PFSK-1 (cell line): ENCODE measurements around the gene XIST. TPM values are rescaled to one million over a fixed set of nuclear protein-coding genes. Genes with fewer than 3 reads are reported as not detected.

Experiments
- FOXP2 ChIP-seq: optimal IDR thresholded peaks from 2 replicates; pipeline ENCODE3; 2011; ENCODE audit warnings: borderline replicate concordance, control low read depth, inconsistent platforms; ENCODE audit not compliant: insufficient read depth; ENCODE audit errors: extremely low read length, extremely low read depth
- POLR2AphosphoS5 ChIP-seq: IDR thresholded peaks from 2 replicates; pipeline ENCODE4 v1.6.1; 2012; ENCODE audit warnings: low read depth, mild to moderate bottlenecking, control low read depth, low read length, moderate library complexity
- SIN3A ChIP-seq: IDR thresholded peaks from 2 replicates; pipeline ENCODE4 v1.6.1; 2012; ENCODE audit warnings: mild to moderate bottlenecking, low read length, moderate library complexity, borderline replicate concordance; ENCODE audit not compliant: insufficient read depth
- TAF1 ChIP-seq: IDR thresholded peaks from 2 replicates; pipeline ENCODE4 v1.6.1; 2012; ENCODE audit warnings: low read length, control low read depth, borderline replicate concordance; ENCODE audit not compliant: insufficient read depth
- polyA plus RNA-seq: library from polyadenylated mRNA; unstranded; fragments of >200 nt; gene quantifications from one replicate; pipeline ENCODE4 v1.2.1, GENCODE V29; 2012; ENCODE audit warnings: low read depth, missing spikeins; ENCODE audit not compliant: insufficient read length
- TF ChIP-seq, protein P1 (sequence below), 2 experiments: IDR thresholded peaks; 2 replicates each; pipeline versions ENCODE4 v1.6.1 to v1.8.0; 2011 to 2012; ENCODE audit warnings: low read depth in 2 of 2, low read length in 2 of 2, control low read depth in 1 of 2, inconsistent platforms in 1 of 2, mild to moderate bottlenecking in 1 of 2, moderate library complexity in 1 of 2; ENCODE audit not compliant: insufficient read depth in 1 of 2

The XIST gene
- polyA plus RNA-seq: not detected

DNA sequence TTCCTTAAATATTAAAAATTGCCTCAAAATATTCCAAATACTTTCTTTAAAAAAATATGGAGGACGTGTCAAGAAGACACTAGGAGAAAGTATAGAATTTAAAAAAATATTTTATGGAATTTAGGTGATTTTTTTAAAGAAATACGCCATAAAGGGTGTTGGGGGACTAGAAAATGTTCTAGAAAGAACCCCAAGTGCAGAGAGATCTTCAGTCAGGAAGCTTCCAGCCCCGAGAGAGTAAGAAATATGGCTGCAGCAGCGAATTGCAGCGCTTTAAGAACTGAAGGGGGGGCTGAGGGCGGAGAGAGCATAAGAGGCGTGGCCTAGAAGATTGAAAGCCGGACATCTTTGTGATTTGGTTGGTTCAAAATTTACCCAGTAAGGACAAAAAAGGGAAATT is at the start of gene XIST:
XIST (minus strand) TSS at position 248 of the 400 bp plus-strand sequence.
- TF ChIP-seq FOXP2 (no peak), SIN3A (no peak), POLR2AphosphoS5 (no peak)
- TF ChIP-seq, protein P1, sequence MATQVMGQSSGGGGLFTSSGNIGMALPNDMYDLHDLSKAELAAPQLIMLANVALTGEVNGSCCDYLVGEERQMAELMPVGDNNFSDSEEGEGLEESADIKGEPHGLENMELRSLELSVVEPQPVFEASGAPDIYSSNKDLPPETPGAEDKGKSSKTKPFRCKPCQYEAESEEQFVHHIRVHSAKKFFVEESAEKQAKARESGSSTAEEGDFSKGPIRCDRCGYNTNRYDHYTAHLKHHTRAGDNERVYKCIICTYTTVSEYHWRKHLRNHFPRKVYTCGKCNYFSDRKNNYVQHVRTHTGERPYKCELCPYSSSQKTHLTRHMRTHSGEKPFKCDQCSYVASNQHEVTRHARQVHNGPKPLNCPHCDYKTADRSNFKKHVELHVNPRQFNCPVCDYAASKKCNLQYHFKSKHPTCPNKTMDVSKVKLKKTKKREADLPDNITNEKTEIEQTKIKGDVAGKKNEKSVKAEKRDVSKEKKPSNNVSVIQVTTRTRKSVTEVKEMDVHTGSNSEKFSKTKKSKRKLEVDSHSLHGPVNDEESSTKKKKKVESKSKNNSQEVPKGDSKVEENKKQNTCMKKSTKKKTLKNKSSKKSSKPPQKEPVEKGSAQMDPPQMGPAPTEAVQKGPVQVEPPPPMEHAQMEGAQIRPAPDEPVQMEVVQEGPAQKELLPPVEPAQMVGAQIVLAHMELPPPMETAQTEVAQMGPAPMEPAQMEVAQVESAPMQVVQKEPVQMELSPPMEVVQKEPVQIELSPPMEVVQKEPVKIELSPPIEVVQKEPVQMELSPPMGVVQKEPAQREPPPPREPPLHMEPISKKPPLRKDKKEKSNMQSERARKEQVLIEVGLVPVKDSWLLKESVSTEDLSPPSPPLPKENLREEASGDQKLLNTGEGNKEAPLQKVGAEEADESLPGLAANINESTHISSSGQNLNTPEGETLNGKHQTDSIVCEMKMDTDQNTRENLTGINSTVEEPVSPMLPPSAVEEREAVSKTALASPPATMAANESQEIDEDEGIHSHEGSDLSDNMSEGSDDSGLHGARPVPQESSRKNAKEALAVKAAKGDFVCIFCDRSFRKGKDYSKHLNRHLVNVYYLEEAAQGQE (IDR thresholded peaks at IDR 0.05; ENCODE audit: insufficient read depth in 1 of 2, low read depth in 2 of 2, low read length in 2 of 2): no peak

DNA sequence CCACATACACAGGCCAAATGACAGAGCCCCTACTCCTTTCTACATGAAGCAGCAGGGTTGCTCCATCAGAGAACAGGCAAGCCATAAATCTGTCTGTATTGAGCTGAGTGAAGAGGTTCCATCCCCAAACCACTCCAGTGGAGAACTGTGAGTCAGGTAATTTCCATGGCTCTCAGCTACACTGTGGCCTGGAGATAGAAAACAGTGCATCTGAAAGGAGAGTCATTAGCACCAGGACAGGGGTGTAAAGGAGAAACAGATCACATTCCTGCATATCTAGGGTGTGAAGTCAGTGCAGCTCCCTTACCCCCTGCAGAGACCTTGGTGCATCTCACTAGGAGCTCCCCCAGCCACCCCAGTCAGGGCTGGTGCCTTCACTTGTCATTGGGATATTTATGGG is 25.2 kb upstream of the XIST start:
- TF ChIP-seq TAF1 (no peak), FOXP2 (no peak), SIN3A (no peak), POLR2AphosphoS5 (no peak)
- TF ChIP-seq, protein P1 (IDR thresholded peaks at IDR 0.05; ENCODE audit: insufficient read depth in 1 of 2, low read depth in 2 of 2, low read length in 2 of 2): no peak

DNA sequence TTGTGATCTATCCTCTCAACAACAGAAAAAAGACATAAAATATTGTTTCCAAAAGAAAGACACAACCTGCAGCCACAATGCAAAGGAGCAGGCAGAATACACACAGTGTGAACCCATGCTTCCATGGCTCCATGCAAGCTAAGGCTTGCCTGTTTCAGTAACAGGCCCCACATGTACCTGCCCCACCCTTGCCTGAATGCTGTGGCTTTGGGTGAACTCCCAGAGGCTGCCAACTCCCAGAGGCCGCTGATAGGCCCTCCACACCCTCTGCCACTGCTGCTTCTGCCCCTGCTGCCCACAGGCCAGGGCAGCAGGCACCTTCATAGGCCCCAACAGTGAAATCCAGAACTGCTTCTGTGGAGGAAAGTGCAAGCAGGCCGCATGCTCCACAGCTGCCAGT is 24.4 kb upstream of the XIST start:
- TF ChIP-seq POLR2AphosphoS5: no peak
- no peak for TF ChIP-seq FOXP2
- TF ChIP-seq, protein P1 (IDR thresholded peaks at IDR 0.05; ENCODE audit: insufficient read depth in 1 of 2, low read depth in 2 of 2, low read length in 2 of 2): no peak
- TF ChIP-seq TAF1: no peak
- TF ChIP-seq SIN3A: no peak

DNA sequence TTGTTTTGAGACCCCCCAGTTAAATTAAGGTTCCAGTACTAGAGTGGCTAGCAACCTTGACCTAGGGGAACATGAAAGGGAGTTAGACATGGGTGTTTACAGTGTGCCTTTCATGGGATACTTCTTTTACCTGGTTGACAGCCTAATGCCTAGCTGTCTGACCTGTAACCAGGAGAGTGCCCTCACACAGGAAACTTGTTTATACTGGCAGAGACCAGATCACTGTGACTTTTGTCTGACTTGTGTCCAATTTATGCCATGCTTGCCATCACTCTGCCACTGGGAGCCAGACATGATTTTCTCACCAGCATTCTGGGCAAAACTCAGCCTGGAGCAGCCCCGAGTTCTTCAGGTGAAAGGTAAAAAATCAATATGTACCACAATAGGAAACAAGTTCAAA is 16.4 kb upstream of the XIST start:
- no peak for TF ChIP-seq SIN3A
- TF ChIP-seq POLR2AphosphoS5: no peak
- TF ChIP-seq FOXP2: no peak
- TF ChIP-seq, protein P1 (IDR thresholded peaks at IDR 0.05; ENCODE audit: insufficient read depth in 1 of 2, low read depth in 2 of 2, low read length in 2 of 2): no peak
- no peak for TF ChIP-seq TAF1

DNA sequence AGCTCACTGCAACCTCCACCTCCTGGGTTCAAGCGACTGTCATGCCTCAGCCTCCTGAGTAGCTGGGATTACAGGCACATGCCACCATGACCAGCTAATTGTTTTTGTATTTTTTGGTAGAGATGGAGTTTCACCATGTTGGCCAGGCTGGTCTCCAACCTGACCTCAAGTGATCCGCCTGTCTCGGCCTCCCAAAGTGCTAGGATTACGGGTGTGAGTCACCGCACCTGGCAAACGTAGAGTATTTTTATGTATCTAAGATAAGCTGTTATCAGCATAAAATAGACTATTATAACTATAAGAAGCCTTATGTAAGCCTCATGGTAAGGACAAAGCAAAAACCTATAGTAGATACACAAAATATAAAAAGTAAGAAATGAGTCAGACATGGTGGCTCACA is 14.6 kb upstream of the XIST start:
- TF ChIP-seq, protein P1 (IDR thresholded peaks at IDR 0.05; ENCODE audit: insufficient read depth in 1 of 2, low read depth in 2 of 2, low read length in 2 of 2): no peak
- no peak for TF ChIP-seq TAF1
- TF ChIP-seq POLR2AphosphoS5: no peak
- no peak for TF ChIP-seq SIN3A
- no peak for TF ChIP-seq FOXP2
